Measurements from ENCODE around the gene CDH6.

DNA sequence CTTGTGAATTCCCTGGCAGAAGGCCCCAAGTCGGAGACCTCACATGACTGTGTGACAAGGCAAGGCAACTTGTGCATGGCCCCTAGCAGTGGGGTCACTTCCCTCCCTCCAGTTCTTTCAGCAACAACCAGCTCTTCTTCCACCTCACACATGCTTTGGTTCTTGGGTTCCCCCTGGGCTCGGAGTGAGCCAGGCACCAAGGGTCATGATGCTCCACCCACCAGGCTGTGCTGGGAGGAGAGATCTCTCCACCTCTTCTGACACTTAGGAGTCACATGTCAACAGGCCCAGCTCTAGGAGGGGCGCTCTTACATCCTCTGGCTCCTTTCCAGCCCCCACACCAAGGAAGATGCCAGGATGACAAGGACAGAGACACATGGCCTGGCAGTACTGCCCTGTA lies 56.7 kb downstream of the CDH6 start:
- TF ChIP-seq, protein P1, sequence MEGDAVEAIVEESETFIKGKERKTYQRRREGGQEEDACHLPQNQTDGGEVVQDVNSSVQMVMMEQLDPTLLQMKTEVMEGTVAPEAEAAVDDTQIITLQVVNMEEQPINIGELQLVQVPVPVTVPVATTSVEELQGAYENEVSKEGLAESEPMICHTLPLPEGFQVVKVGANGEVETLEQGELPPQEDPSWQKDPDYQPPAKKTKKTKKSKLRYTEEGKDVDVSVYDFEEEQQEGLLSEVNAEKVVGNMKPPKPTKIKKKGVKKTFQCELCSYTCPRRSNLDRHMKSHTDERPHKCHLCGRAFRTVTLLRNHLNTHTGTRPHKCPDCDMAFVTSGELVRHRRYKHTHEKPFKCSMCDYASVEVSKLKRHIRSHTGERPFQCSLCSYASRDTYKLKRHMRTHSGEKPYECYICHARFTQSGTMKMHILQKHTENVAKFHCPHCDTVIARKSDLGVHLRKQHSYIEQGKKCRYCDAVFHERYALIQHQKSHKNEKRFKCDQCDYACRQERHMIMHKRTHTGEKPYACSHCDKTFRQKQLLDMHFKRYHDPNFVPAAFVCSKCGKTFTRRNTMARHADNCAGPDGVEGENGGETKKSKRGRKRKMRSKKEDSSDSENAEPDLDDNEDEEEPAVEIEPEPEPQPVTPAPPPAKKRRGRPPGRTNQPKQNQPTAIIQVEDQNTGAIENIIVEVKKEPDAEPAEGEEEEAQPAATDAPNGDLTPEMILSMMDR (IDR thresholded peaks at IDR 0.05; ENCODE audit: insufficient read depth, low read length, poor library complexity, severe bottlenecking) = no peak
- no peak for TF ChIP-seq EZH2phosphoT487 (conservative IDR thresholded peaks at IDR 0.05; ENCODE audit: low read length)

Data from SU-DHL-6 (cell line).